GM12874 (cell line): ENCODE data around the gene HLA-DRB5.

Experiments
- TF ChIP-seq, protein P1 (sequence below): IDR thresholded peaks from 2 replicates; pipeline ENCODE4 v1.5.1; 2011; ENCODE audit warnings: low read depth, mild to moderate bottlenecking, control low read depth, low read length, moderate library complexity; ENCODE audit not compliant: insufficient read depth

The HLA-DRB5 gene

DNA sequence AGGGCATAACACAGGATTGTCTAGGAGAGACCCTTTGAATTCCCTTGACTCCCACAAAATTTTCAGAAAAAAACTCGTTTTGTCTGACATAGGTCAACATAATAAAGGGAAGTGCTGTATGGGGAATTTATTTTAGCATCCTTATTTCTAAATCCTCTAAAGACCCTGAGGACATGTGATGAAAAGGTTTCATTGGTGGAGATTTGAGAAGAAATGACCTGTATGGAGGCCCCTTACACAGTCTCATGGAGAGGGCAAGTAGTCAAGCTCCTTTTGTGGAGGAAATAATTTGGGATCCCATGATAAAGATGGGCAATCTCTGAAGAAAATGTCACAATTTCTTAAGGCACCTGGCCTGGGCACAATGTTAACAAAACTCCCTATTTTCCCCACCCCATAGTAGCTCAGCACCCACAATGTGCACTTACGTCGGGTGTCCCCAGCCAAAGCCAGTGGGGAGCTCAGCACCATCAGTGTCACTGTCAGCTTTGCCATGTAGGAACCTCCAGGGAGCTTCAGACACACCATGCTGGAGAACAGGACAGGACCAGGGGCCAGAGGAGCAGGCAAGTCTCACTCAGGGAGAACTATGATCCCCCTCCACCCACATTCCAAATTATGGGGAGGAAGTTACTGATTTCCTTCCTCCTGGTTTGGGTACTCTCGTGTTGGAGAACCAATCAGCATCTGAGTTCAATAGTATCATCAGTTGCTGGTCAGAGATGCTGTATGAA is at the start of gene HLA-DRB5:
TSS of gene HLA-DRB5 (minus strand) at position 591 of the 734 bp plus-strand sequence. CDS start at position 528, 63 bp downstream.
- TF ChIP-seq, protein P1, sequence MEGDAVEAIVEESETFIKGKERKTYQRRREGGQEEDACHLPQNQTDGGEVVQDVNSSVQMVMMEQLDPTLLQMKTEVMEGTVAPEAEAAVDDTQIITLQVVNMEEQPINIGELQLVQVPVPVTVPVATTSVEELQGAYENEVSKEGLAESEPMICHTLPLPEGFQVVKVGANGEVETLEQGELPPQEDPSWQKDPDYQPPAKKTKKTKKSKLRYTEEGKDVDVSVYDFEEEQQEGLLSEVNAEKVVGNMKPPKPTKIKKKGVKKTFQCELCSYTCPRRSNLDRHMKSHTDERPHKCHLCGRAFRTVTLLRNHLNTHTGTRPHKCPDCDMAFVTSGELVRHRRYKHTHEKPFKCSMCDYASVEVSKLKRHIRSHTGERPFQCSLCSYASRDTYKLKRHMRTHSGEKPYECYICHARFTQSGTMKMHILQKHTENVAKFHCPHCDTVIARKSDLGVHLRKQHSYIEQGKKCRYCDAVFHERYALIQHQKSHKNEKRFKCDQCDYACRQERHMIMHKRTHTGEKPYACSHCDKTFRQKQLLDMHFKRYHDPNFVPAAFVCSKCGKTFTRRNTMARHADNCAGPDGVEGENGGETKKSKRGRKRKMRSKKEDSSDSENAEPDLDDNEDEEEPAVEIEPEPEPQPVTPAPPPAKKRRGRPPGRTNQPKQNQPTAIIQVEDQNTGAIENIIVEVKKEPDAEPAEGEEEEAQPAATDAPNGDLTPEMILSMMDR = no peak

DNA sequence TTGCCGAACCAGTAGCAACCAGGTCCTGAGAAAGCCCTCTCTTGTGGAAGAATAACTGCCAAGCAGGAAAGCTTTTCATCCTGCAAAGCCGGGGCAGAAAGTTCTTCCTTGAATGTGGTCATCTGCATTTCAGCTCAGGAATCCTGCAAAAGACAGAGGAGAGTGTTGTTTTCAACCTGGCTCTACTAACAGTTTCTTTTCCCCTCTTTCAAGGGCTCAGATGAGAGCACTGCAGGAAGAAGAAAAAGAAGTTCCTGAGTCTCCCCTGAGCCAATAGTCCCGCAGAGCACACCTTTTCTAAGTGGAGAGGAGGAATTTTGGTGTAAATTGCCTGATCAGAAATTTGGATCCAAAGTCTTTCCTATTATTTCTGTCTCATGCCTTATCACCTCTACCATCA is 48.9 kb upstream of the HLA-DRB5 start:
- TF ChIP-seq, protein P1 = no peak

DNA sequence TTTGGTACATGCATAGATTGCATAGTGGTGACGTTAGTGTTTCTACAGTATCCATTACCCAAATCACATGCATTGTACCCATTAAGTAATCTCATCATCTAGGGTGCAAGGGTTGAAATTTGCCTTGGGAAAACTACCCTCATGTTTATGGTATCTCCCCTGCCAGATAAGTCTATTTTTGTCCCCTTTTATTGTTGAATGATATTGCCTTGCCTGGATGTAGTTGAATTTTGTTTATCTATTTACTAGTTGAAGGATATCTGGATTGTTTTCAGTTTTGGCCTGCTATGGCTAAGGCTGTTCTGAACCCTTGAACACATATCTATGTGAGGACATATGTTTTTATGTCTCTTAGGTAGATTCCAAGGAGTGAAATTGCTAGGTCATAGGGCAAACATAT is 46.2 kb upstream of the HLA-DRB5 start:
- TF ChIP-seq, protein P1 = no peak

DNA sequence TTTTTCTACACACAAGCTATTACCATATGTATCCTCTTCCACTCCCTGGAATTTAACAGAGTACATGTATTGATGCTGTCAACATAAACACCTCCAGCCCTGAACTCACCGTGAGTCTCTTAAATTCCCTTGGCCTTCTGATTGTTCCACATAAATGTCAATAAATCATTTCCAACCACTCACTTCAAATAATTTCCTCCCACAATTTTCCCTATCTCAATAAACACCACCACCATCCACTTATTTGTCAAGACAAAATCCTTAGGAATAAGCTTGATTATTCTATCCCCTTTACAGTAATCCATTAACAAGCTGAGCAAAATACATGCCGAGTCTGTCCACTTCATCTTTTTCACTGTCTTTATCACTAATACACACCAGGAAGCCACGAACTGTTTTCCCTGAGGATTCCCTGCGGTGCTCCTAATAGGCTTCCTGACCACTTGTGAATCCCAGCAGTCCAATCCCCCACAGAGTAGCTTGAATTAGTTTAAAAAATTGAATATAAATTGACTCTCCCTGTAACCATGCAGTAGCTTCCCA is 40.3 kb upstream of the HLA-DRB5 start:
- TF ChIP-seq, protein P1 = no peak

DNA sequence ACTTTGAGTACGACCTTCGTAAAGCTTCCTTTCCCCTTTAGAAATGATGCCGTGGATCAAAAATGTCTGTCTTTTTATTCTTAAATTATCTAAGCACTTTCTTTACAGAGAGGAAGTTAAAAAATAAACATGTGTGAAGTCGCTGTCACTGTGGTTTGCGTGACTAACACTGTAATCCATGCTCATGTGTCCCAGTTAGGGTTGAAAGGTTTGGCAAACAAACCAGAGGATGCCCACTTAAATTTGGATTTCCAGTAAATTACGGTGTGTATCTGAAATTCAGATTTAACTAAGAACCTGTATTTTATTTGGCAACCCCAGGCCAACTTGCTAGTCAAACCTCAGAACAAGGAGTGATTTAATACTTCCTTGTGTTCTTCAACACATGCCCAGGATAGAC is 38.5 kb upstream of the HLA-DRB5 start:
- TF ChIP-seq, protein P1 = no peak

DNA sequence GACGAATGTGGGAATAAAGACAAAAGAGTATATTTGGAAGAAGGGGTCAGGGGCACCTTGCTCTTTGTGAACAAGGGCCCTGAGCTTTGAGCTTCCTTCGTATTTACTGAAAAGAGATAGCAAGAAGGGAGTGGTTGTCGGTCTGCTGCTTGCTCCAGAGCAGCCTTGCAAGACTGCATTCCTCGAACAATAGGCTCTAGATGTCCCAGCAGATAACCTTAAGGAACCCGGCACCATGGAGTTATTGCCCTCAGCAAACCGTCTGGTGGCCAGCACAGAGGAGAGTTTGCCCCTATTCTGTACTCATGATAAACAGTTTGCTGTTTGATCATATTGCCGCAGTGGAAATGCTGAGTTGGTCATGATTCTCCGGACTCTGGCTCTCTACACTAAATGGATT is 36.9 kb upstream of the HLA-DRB5 start:
- TF ChIP-seq, protein P1 = no peak

DNA sequence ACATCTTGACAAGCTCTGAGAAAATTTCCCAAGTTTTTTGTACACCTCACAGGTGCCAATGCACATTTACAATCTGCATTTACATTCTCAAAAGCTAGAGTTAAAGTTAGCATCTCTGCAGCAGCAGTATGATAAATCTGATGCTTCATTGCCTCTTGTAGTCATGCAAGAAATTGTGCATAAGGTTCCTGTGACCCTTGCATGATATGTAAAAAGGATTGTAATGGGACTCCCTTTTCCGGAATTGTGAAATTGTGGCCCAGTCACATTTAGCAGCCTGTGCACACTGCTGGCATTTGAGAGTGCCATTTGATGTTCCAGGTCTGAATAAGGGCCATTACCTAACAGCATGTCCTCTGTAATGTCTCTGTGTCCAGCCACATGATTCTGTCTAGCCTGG is 35.4 kb upstream of the HLA-DRB5 start:
- TF ChIP-seq, protein P1 = no peak
